Gastroesophageal sphincter (tissue), 4 donors: ENCODE results near the gene TNFSF10. TPM values are rescaled to one million over a fixed set of nuclear protein-coding genes. Genes with fewer than 3 reads are reported as not detected.

Experiments
- ATAC-seq: fragments of 150-250 bp; one replicate; pipeline ENCODE4 v1.9.1; 2016; ENCODE audit warnings: mild to moderate bottlenecking, moderate library complexity
- H3K27ac ChIP-seq, 4 donors: fragments of 200-600 bp; sonication (generic) in 3 of 4; 1 replicate in 3 of 4; 2 replicates in 1 of 4; pipeline ENCODE4 v1.5.1; 2016 to 2019
- H3K27me3 ChIP-seq: fragments of 200-600 bp; sonication (generic); one replicate; pipeline ENCODE4 v1.5.1; 2019
- H3K36me3 ChIP-seq, 2 donors: fragments of 200-600 bp; sonication (generic); one replicate each; pipeline ENCODE4 v1.5.1; 2019; ENCODE audit warnings: control low read depth in 1 of 2
- H3K4me1 ChIP-seq, 3 donors: fragments of 200-600 bp; sonication (generic); 1 replicate in 2 of 3; 2 replicates in 1 of 3; pipeline ENCODE4 v1.5.1; 2016 to 2019; ENCODE audit warnings: control low read depth in 2 of 3
- H3K4me3 ChIP-seq, 2 donors: fragments of 200-600 bp; sonication (generic); one replicate each; pipeline ENCODE4 v1.5.1; 2019; ENCODE audit warnings: mild to moderate bottlenecking in 1 of 2, moderate library complexity in 1 of 2
- H3K9me3 ChIP-seq, 3 donors: fragments of 200-600 bp; sonication (generic); one replicate each; pipeline ENCODE4 v1.5.1; 2017 to 2019; ENCODE audit warnings: control low read depth in 2 of 3
- CTCF ChIP-seq, 4 experiments: fragments of 200-600 bp in 2 of 4; fragments of 450-650 bp in 2 of 4; sonication (generic) in 1 of 4; IDR thresholded peaks; one replicate each; pipeline ENCODE4 v1.5.1; 2017 to 2019; ENCODE audit warnings: antibody characterized with exemption in 4 of 4, mild to moderate bottlenecking in 2 of 4, moderate library complexity in 2 of 4
- EP300 ChIP-seq: sonication (generic); formaldehyde crosslinking; IDR thresholded peaks from one replicate; pipeline ENCODE4 v1.6.1; 2017; ENCODE audit warnings: antibody characterized with exemption, mild to moderate bottlenecking
- POLR2A ChIP-seq, 2 donors: fragments of 450-650 bp; IDR thresholded peaks; one replicate each; pipeline ENCODE4 v1.6.1; 2017; ENCODE audit warnings: antibody characterized with exemption in 2 of 2, mild to moderate bottlenecking in 2 of 2, moderate library complexity in 1 of 2
- POLR2AphosphoS5 ChIP-seq: sonication (generic); formaldehyde crosslinking; IDR thresholded peaks from one replicate; pipeline ENCODE4 v1.6.1; 2017; ENCODE audit warnings: antibody characterized with exemption
- WGBS, 2 donors: methylation state at CpG; one replicate each; pipeline ENCODE4 v1.1.5; 2018; ENCODE audit warnings: low coverage in 1 of 2; 5-methylcytosine and 5-hydroxymethylcytosine counted together
- total RNA-seq, 4 donors: library from RNA; depleted of rRNA; stranded (reverse); fragments of >200 nt; gene quantifications; one replicate each; pipeline ENCODE4 v1.1.0, GENCODE V29; 2016

TNFSF10 gene
- total RNA-seq, 4 donors from 2014 or later = 21.5 to 32.3 (median 27.1) TPM

GRCh38 chr3:172538368-172539151, 15.3 kb upstream of the TNFSF10 start:
- H3K9me3 ChIP-seq = no peaks in the 10 kb centered on the region
- no peak for ATAC-seq
- TF ChIP-seq POLR2AphosphoS5 (no peak), CTCF (IDR thresholded peaks at IDR 0.05) (no peak), POLR2A (IDR thresholded peaks at IDR 0.05) (no peak), EP300 (no peak)
- H3K4me3 ChIP-seq = no peak overlapping the region
- H3K36me3 ChIP-seq = no peaks in the 10 kb centered on the region
- WGBS, 2 donors = 67 to 82% methylated on average over 1 to 3 of the region's 3 CpGs
- no peak overlapping the region for H3K27ac ChIP-seq
- no peaks in the 10 kb centered on the region for H3K27me3 ChIP-seq
- H3K4me1 ChIP-seq = peaks cover 2 to 23% (median 9%) of the 10 kb centered on the region in 3 donors

- no peak for ATAC-seq
- no peaks in the 10 kb centered on the region for H3K27me3 ChIP-seq
- H3K9me3 ChIP-seq = no peaks in the 10 kb centered on the region
- no peak for TF ChIP-seq EP300
- H3K4me1 ChIP-seq = peaks cover 0 to 16% (median 7%) of the 10 kb centered on the region in 3 donors
- WGBS, 2 donors = 40 to 92% methylated on average over 2 to 3 of the region's 3 CpGs
- no peak overlapping the region for H3K27ac ChIP-seq
- no peak overlapping the region for H3K4me3 ChIP-seq
- no peaks in the 10 kb centered on the region for H3K36me3 ChIP-seq
Observed at GRCh38 chr3:172537507-172538158, 14.4 kb upstream of the TNFSF10 start.

GRCh38 chr3:172536993-172537419, 13.8 kb upstream of the TNFSF10 start:
- no peaks in the 10 kb centered on the region for H3K9me3 ChIP-seq
- 64 to 78% methylated on average over 4 to 5 of the region's 5 CpGs for WGBS, 2 donors
- TF ChIP-seq CTCF (IDR thresholded peaks at IDR 0.05) (no peak), EP300 (no peak), POLR2A (IDR thresholded peaks at IDR 0.05) (no peak), POLR2AphosphoS5 (no peak)
- no peaks in the 10 kb centered on the region for H3K27me3 ChIP-seq
- H3K27ac ChIP-seq = no peak overlapping the region
- no peaks in the 10 kb centered on the region for H3K36me3 ChIP-seq
- peaks cover 0 to 10% (median 2%) of the 10 kb centered on the region in 3 donors for H3K4me1 ChIP-seq
- ATAC-seq = no peak
- no peak overlapping the region for H3K4me3 ChIP-seq

- Histone ChIP-seq H3K36me3 (no peaks in the 10 kb centered on the region), H3K9me3 (no peaks in the 10 kb centered on the region), H3K4me1 (peaks cover 0 to 5% (median 0%) of the 10 kb centered on the region in 3 donors), H3K27me3 (no peaks in the 10 kb centered on the region), H3K27ac (no peak overlapping the region), H3K4me3 (no peak overlapping the region)
- no peak for ATAC-seq
- TF ChIP-seq EP300 (no peak), CTCF (IDR thresholded peaks at IDR 0.05) (no peak), POLR2A (IDR thresholded peaks at IDR 0.05) (no peak), POLR2AphosphoS5 (no peak)
- WGBS, 2 donors = 100% methylated on average over 1 of the region's 1 CpG
Observed at GRCh38 chr3:172536505-172536904, 13.3 kb upstream of the TNFSF10 start.

GRCh38 chr3:172530566-172530965, 7.3 kb upstream of the TNFSF10 start:
- no peaks in the 10 kb centered on the region for H3K9me3 ChIP-seq
- 33 to 86% methylated on average over 1 to 2 of the region's 2 CpGs for WGBS, 2 donors
- H3K4me1 ChIP-seq = no peaks in the 10 kb centered on the region
- TF ChIP-seq POLR2AphosphoS5 (no peak), POLR2A (IDR thresholded peaks at IDR 0.05) (no peak), EP300 (no peak), CTCF (IDR thresholded peaks at IDR 0.05) (no peak)
- H3K4me3 ChIP-seq = no peak overlapping the region
- no peak overlapping the region for H3K27ac ChIP-seq
- no peaks in the 10 kb centered on the region for H3K27me3 ChIP-seq
- peak; percentile 76 for ATAC-seq
- no peaks in the 10 kb centered on the region for H3K36me3 ChIP-seq
